Inflammatory macrophage treated with lipopolysaccharide for 1 hour (primary cell): Measurements from ENCODE around the gene PLAA.
A peak's percentile ranks its signal among the peaks of the same experiment; 100 is the strongest.
"Not testable (repeated sequence)": the region's sequence is repeated elsewhere in the genome, so short reads cannot be mapped to it uniquely, and the experiment has no call there.

ENCODE experiments used
- DNase-seq, 2 donors: peaks; one replicate each; pipeline ENCODE4 v3.0.0-alpha.2; 2020 to 2022

Gene PLAA

DNA sequence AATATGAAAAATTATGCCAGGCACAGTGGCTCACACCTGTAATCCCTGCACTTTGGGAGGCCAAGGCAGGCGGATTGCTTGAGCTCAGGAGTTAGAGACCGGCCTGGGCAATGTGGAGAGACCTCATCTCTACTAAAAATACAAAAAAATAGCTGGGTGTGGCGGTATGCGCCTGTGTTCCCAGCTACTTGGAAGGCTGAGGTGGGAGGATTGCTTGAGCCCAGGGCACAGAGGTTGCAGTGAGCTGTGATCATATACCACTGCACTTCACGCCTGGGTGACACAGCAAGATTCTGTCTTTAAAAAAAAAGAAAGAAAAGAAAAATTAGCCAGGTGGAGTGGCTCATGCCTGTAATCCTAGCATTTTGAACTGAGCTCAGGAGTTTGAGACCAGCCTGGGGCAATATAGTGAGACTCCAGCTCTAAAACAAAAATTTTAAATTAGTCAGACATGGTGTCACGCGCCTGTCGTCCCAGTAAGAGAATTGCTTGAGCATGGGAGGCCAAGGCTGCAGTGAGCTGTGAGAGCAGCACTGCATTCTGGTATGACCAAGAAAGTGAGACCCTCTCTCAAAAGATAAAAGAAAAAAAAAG lies 18.0 kb downstream of the PLAA start:
- DNase-seq = no peak

DNA sequence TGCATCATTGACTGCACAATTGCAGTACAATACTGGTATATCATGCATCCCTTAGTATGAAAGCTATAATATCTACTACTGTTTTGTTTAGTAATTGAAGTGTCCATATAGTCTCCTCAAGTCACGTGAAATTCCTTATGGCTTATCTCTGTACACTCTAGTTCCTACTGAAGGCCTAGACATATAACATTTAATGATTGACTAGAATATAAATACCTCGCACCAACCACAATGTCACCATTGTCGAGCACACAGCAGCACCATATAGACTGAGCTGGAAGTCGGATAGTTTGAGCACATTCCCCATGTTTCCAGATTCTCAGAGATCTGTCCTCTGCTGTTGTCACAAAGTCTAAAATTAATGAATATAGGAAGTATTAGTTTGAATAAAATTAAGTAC lies 21.4 kb downstream of the PLAA start:
- DNase-seq = no peak

DNA sequence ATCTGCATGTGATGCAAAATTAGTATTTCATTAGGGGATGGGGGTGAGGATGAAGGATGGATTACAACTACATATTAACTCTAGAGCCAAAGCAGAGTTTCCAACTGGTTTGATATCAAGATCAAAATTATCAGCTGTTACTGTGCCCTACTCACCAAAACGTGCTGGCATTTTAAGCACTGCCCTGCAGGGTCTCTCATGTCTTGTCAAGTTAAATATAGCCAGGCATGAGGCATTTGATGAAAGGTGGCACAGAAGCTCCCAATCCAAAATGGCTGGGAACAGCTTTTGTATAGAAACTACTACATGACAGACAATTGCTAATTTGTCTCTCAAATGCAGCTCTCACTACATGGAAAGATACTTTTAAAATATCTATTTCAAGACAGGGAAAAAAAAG lies 27.3 kb downstream of the PLAA start:
- no peak for DNase-seq

DNA sequence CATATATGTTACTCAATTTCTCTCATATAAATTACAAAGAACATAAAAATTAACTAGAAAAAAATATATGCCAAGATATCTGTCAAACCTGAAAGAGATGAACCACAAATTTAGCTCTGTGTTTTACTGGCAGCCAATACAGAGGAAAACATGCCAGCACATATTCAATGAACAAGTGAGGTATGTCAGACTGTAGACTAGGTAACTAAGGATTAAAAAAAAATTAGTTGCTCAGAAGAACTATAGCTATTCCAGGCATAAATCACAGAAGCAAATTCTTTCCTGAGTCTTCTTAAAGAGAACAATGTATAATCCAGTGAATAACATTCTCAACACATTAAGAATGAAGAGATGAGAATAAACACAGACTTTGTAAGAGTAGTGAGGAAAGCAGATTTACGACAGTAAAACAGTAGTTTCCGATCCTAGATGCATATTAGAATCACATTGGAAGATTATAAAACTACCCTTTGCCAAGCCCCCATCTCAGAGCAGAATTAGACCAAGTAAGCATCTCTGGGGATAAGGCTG lies 33.8 kb downstream of the PLAA start:
- no peak for DNase-seq

DNA sequence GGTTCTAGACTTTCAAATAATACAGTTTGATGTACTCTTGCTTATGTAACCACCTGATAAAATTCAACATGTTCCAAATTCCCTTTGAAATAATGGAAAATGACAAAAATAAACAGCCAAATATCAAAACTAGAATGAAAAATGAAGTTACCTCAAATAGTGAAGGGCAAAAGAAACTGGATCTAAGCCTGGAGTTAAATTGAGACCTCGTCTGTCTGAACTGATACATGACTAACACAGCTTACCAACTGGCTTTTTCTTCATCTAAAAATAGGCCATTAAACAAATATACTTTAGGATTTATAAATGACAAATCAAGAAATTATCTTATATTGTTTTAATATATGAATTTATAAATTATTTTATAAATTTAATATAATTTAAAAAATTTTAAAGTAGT lies 42.4 kb downstream of the PLAA start:
- no peak for DNase-seq

DNA sequence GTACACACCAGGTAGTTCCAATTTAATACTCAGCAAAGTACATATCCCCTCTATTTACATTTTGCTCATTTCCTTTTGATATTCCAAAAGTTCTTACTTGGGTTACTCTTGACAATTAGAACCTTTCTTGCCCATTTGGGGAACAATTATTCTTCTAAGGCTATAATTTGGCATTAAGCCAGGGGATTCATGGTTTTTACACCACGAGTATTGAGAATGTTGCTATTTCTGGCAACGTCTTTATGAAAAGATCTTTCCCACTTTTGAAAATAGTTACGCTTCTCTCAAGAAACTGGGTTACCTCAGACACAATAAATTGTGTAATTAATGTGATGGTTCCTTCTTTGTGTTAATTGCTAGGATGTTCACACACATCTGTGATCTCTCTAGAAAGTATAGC lies 43.0 kb downstream of the PLAA start:
- DNase-seq = peak; percentile 3

DNA sequence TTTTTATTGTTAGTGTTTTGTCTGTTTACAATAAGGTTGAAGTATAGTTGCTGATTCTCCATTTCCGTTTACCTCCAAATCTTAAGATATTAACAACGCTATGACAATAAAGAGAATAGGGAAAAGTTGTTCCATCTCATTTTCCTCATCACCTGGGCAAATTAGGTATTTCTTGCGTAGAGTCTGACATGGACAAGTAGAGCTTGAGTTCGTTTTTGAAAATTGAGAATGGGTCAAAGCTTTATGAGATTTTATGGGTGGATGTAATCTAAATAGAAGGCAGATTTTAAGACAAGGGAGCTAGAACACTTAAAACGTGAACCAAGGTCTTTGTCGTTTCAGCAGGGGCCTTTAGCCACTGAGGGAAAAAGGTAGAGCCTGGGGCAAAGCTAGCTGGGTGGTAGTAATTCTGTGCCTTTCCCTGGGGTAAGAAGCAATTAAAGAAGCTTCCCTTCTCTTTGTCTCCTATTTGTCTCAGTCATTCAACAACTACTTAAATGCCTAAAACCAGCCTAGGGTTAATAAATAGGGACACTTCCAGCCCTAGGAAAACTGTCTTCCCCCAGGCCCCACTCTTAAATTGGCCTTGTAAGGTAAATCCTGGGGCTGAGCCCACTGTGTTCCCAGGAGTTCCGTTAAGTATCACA lies 53.9 kb downstream of the PLAA start:
- DNase-seq = no peak

DNA sequence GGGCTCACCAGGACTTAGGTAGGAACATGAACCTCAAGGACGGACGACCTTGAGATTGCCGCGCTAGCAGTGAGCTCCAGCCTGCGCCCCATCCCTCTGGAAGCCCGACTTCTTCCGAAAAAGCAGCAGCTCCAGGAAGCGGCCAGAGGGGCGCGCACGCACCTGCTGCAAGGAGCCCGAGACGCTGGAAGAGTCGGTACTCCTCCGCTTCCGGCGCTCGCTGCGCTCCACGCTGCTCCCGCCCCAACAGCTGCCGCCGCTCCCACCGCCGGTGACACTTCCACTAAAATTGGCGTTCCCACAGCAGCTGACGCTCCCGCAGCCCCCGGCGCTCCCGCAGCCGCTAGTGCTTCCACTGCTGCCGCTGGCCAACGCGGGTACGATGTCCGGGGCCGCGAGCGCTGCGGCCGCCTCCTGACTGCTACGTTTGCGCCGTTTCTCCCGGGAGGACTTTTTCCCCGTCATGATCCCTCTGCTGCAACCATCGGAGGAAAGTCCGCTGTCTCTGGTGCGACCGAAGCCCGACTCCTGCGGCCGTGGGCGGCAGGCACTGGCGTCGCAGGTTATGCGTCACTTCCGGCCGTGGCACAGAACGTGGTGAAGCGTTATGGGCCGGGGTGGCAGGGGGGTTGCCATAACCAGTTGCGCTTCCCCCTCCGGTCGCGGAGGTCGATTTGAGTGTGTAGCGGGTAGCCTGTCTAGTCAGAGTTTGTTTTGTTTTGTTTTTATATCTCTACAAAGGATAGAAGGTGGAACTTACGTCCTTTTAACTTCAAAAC lies 54.6 kb downstream of the PLAA start, which contains the start of gene CAAP1:
Gene CAAP1 (minus strand): TSS at position 552 of the 779 bp plus-strand sequence. CDS start 87 bp downstream, at position 465.
- DNase-seq = peak; percentile 96 to 97

DNA sequence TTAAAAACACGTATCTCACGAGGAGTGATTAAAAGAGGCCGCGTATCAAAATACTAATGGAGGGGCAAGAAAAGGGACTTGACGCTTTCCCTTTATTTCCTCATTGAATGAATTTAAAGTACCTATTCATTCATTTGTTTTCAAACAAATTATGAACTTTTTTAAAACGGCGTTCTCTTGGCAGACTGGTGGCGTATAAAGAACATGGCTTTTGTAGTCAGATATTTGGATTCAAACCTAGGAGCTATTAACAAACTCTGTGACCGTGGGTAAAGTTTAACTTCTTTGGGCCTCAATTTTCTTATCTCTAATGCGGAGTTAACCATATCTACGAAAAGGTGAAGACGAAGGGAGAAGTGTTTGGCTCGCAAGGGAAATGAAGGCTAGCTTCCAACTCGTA lies 55.3 kb downstream of the PLAA start:
- peak in 1 of 2 donors; percentile 9 for DNase-seq

DNA sequence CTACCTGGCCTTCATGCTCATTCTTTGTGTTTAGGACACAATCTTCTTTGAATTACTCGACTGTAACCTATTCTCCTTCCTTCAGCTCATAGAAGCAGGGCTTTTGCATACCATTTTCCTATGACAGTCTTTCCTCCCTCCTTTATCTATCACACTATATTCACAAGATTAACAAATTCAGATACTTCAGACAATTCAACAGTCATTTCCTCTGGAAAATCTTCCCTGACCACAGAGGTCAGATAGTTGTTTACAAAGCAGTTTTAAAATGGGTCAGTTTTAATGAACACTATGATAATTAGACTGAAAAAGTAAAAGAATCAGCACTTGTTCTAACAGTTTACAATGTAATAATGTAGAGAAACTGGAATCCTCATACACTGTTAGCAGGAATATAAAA lies 58.8 kb downstream of the PLAA start:
- DNase-seq = no peak

DNA sequence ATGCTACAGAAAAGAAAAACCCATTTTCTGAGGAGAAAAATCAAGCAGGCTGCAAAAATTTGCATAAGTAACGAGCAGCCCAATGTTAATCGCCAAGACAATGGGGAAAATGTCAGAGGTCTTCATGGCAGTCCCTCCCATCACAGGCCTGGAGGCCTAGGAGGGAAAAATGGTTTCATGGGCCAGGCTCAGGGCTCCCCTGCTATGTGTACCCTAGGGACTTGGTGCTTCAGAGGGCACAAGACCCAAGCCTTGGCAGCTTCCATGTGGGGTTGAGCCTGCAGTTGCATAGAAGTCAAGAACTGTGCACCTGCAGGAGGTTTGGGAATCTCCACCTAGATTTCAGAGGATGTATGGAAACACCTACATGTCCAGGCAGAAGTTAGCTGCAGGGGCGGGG lies 64.9 kb downstream of the PLAA start:
- DNase-seq = no peak

DNA sequence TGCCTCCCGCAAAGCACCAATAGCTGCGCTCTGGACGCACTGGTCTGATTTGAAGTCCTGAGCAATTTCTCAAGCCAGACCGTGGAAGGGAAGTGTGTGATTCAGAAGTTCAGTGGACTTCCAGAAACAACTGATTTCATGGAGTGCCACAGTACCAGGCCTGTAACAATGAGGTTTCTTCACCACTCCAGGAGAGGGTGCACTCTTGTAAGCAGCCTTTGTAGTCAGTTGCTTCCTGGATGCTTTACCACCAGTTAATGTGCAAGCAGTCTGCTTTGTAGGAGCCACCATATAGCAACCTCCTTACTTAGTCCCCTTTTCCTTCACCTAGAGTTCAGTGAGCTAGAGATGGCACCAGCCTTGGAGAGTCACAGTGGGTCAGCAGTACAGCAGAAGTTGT lies 66.8 kb downstream of the PLAA start:
- no peak for DNase-seq

DNA sequence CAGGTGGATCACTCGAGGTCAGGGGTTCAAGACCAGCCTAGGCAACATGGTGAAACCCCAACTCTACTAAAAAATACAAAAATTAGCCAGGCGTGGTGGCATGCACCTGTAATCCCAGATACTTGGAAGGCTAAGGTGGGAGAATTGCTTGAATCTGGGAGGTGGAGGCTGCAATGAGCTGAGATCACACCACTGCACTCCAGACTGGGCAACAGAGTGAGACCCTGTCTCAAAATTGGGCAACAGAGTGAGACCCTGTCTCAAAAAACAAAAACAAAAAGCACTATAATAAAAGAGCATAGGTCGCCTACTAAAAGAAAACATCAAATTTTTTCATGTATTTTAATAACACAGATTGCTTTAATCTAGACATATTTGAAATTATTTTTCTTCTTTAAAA lies 71.9 kb downstream of the PLAA start:
- not testable (repeated sequence) for DNase-seq

DNA sequence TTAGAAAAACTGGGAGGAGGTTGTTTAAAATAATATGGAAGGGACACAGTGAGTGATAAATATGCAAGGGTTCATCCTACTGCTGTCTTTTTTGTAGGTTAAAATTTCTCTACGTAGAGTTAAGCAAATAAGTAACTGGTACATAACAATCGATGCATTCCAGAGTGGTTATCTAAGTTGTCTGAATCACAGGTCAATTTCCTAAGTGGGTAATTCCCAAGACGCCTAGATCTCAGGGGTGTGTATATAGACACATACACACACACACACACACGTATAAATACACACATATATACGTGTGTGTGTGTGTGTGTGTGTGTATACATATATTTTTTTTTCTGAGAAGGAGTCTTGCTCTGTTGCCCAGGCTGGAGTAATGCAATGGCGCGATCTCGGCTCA lies 76.8 kb downstream of the PLAA start:
- DNase-seq = no peak

DNA sequence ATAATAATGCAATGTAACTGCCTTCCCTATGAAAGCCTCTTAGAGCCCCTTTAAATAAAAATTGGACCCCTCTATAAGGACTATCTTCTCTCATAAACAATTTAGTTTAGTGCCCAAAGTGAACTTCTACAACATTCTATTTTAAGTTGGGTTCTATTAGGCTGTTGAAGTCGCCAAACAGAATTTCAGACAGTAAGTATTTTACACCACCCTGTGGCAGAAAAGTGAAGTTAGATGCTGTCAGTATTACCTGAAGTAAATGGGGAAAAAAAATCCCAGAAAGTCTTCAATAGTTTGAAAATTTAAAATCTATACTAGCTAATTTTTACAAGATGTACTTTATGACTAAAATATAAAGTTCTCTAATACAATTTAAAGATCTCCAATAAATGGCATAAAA lies 84.0 kb downstream of the PLAA start:
- peak in 1 of 2 donors; percentile 14 for DNase-seq

DNA sequence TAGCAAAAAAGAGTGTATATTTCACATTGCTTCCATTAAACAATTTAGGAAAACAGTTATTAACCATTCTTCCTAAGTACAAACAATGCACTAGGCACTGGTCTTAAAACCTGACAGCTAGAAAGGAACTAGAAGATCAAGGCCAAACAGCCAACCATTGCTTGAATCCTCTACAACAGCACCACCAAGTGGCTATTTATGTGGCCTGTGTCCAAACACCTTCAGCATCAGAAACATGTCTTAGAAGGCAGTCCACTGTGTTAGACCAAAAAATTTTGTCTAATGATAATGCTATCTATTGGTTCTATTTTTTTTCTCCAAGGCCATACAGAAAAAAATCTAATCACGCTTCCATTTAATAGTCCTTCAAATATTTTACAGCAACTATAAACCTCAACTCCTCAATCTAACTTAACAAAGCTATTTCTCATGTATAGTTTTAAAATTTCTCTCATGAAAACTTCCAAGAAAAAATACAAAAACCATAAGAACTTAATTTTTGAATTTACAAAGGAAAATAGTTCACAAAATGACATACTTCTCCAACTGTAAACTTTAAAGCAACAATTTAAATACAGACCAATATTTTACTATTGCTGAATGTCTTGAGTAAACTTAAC lies 90.5 kb downstream of the PLAA start:
- DNase-seq = peak; percentile 56 to 65
